EL (cell line): Measurements from ENCODE around the gene ZFYVE19.

Experiments used
- DNase-seq: peaks from one replicate; pipeline ENCODE4 v3.0.0-alpha.2; 2016

The ZFYVE19 gene

GRCh38 chr15:40823572-40824343 lies 16.9 kb downstream of the ZFYVE19 start:
- no peak for DNase-seq

GRCh38 chr15:40825661-40826422 lies 19.0 kb downstream of the ZFYVE19 start:
- DNase-seq = peak; percentile 27

DNA sequence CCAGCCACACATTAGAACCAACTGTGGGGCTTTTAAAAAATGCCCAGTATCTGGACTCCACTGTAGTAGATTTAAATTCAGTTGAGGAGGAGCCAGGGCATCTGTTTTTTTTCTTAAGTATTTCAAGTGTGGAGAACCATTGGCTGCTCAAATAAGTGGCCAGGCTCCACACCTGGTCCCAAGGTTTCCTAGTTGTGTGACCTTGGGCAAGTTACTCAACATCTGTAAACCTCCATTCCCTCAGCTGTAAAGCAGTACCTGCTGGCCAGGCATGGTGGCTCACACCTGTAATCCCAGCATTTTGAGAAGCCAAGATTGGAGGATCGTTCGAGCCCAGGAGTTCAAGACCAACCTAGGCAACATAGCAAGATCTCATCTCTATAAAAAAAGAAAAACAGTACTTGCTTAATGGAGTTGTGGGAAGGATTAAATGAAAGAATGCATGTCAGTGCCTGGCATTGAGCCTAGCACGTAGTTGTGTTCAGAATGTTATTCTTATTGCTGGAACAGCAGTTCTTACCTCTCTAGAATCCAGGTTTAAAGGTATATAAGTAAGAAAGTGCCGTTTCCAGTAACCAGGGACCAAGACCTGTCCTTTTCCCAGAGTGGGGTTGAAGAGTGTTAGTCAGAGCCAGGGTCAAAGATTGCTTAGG lies 19.7 kb downstream of the ZFYVE19 start:
- no peak for DNase-seq

GRCh38 chr15:40828447-40829036 lies 21.7 kb downstream of the ZFYVE19 start, which contains the start of gene PPP1R14D:
TSS of gene PPP1R14D (minus strand) at chr15:40828708. CDS start at chr15:40828641, 67 bp downstream.
- DNase-seq = no peak

DNA sequence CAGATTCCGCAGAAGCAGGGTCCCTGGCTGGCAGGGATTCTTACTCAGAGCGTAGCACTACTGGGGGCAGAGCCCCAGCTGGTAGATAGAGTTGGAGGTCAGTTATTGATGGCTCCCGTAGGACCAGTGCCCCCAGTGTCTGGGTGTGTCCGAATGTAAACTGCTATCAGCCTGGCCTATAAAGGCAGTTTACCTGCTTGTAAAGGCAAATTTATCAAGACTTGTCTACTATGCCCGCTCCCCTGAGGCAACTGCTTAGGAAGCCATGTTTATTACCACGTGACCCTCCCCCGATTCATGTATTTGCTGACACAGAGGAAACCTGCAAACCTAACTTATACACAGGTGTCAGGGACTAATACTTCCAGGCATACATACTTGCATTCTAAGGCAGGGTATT lies 22.2 kb downstream of the ZFYVE19 start:
- no peak for DNase-seq

- DNase-seq = no peak
Observed at GRCh38 chr15:40830884-40831283, 24.0 kb downstream of the ZFYVE19 start.

DNA sequence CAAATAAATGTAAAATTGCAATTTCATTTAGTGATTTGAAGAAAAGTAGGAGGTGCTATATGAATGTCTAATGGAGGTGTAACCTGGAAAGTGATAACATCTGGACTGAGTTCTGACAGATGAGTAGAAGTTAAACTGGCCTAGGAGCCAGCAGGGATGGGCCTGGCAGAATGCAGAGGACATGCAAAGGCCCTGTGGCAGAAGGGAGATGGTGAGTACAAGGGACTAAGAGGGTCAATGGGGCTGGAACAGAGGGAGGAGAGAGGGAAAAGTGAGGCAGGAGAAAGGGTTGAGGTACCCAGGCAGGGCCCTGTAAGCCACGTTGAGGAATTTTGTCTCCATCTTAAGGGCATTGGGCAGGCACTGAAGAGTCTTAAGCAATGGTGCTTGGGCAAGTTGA lies 25.0 kb downstream of the ZFYVE19 start:
- no peak for DNase-seq

DNA sequence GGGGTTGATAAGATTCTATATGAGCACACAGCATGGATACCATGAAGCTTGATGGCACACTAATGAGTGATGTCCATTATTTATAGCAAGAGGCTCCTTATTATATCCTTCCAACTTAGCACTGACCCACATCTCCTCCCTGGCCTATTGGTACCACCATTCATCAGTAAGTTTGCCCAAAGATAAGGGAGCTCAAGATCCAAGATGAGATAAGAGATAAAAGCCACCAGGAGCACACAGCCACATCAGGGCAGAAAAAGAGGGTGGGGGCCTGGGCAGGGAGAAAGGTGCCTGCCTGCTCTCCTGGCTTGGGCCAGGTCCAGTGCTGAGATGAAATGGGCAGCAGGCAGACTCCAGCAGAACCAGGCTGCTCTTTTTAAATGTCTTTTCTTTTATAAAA lies 26.0 kb downstream of the ZFYVE19 start:
- DNase-seq = no peak

- no peak for DNase-seq
Observed at GRCh38 chr15:40836020-40836419, 29.1 kb downstream of the ZFYVE19 start.

- no peak for DNase-seq
Observed at GRCh38 chr15:40838756-40839155, 31.9 kb downstream of the ZFYVE19 start.

DNA sequence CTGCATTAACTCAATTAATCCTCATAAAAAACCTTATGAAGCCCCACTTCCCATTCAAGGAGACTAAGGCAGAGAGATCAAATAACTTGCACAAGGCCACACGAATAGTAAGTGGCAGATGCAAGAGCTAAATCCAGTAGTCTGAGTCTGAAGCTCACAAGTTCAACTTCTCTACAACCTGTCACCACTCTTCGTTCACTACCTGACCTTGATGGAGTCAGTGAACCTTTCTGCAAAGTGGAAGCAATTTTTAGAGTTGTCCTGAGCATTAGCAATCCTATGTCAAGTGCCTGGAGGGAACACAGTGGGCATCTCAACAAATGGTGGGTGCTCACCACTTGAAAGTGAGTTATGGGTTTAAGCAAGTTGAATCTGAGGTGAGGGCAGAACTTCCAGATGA lies 34.9 kb downstream of the ZFYVE19 start:
- DNase-seq = no peak

DNA sequence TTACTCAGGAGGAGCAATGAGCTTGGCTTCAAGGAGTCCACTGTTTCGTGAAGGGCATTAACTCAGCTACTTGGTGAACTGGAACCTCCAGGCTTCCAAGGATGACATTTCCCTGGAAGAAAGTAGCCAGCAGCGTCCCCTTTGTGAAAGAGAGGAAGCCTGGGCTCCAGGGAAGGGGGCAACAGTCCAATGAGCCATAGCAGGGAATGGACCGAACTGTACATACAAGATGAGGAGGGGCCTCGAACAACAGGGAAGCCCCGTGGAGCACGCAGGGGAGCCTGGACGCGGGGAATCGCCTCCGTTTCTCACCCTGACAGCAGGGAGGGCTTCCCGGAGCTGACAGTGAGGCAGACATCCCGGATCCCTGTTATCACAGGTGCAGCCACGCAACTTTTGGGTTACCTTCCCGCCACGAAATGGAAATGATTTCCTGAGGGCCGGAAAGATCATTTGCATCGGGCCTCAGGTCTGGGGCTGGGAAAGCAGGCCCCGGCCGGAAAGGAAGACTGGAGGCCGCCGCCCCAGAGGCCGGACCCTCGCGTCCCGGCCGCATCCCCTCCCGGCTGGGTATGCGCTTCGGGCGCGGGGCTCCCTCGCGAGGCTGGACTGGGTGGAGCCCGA lies 36.5 kb downstream of the ZFYVE19 start:
- DNase-seq = no peak

DNA sequence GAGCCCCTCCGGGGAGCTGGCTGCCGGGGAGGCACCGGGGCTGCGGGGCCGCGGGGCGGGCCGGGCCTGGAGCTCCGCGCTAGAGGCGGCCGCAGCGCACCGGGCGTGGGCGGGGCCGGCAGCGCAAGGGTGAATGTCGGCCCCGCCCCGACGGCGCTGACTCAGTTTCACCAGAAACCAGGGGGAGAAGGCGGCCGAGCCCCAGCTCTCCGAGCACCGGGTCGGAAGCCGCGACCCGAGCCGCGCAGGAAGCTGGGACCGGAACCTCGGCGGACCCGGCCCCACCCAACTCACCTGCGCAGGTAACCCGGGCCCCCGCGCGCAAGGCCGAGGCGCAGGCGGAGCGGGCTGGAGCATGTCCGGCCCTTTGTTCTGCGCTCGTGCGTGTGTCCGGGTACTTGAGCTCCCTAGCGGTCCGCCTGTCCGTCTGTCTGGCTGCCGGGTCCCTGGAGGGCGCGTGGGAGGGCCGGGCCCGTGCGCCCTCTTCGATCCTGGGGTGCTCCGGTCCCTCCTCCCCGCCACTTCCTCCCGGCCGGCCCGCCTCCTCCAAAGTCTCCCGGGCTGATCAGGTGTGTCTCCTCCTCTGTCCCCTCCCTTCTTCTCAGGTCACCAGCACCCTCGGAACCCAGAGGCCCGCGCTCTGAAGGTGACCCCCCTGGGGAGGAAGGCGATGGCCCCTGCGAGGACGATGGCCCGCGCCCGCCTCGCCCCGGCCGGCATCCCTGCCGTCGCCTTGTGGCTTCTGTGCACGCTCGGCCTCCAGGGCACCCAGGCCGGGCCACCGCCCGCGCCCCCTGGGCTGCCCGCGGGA lies 37.2 kb downstream of the ZFYVE19 start, which contains the start of gene SPINT1:
Gene SPINT1, plus strand, starts transcription at position 164 of the 811 bp plus-strand sequence. Its CDS starts 507 bp downstream, at position 671.
- peak; percentile 14 for DNase-seq

- DNase-seq = peak; percentile 30
Observed at GRCh38 chr15:40844696-40845030, 37.8 kb downstream of the ZFYVE19 start.

GRCh38 chr15:40845036-40845435 lies 38.1 kb downstream of the ZFYVE19 start:
- no peak for DNase-seq

GRCh38 chr15:40845511-40846284 lies 38.8 kb downstream of the ZFYVE19 start:
- DNase-seq = no peak

DNA sequence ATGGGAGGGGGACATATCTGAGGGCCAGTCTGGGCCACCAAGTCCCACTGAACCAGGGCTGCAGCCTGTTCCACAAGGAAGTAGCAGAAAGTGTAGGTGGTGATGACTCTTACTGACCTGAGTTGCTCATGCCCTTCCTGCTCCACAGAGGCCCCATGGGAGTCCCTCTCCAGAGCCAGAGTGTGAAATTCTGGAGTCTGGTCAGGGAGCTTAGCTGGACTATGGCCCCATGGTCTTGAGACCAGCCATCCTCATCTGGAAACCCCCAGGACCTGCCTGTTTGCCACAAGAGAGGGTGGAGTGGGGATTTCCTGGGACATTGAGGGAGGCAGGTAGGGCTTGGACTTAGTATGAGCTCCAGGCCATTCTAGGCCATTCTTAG lies 39.9 kb downstream of the ZFYVE19 start:
- no peak for DNase-seq

- DNase-seq = peak; percentile 58
Observed at GRCh38 chr15:40847223-40847961, 40.5 kb downstream of the ZFYVE19 start.

DNA sequence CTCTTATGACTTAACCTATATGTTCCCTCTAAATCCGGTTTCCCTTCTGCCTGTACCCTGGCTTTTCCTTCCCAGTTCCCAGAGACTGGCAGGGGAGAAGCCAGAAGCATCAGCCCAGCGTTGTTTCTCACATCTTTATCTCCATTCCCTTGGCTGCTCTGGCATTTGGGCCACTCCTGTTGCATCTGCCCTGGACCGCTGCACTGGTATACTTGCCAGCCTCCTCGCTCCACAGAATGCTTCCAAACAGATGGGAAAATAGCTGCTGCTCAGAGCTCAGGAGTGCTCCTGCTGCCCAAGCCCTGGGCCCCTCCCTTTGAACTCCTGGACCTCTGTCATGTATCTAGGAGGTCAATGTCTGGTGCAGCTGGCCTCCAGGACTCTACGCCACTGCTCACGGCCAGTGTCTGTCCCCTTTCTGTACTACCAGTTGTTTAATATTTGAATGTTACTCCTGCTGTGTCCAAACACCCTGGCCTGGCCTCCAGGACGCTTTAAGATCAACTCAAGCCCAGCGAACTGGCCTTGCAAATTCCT lies 43.8 kb downstream of the ZFYVE19 start:
- DNase-seq = no peak

DNA sequence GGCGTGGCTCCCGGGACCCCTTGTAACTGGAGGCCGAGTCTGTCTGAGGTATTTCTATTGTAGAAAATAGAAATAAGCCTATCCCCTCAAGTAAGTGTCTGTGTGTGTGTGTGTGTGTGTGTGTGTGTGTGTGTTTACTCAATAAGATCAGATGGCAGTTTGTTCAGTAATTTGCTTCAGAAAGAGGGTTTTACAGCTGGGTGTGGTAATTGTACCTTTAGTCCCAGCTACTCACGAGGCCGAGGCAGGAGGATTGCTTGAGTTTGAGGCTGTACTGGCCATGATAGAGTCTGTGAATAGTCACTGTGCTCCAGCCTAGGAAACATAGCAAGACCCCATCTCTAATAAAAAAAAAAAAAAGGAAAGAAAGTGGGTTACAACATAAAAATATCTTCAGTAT lies 45.6 kb downstream of the ZFYVE19 start:
- no peak for DNase-seq
